Mesenchymal stem cell (in vitro differentiated cells and primary cell): ENCODE results near the gene UVSSA.
A peak's percentile ranks its signal among the peaks of the same experiment; 100 is the strongest.

Experiments used
- DNase-seq: peaks from one replicate; pipeline ENCODE4 v3.0.0-alpha.2; 2013
- H2AFZ ChIP-seq: one replicate; pipeline ENCODE4 v1.6.1; 2013; ENCODE audit warnings: low read depth, mild to moderate bottlenecking, control low read depth, inconsistent platforms, low read length, moderate library complexity
- H2AK5ac ChIP-seq: 2 replicates; pipeline ENCODE4 v1.6.1; 2013; ENCODE audit warnings: low read length, moderate library complexity, mild to moderate bottlenecking, inconsistent platforms; ENCODE audit not compliant: severe bottlenecking
- H2BK120ac ChIP-seq: one replicate; pipeline ENCODE4 v1.6.1; 2013; ENCODE audit warnings: low read depth, mild to moderate bottlenecking, inconsistent platforms, low read length, moderate library complexity
- H2BK12ac ChIP-seq, 2 experiments: one replicate each; pipeline ENCODE4 v1.6.1; 2013; ENCODE audit warnings: inconsistent platforms in 2 of 2, low read length in 2 of 2, mild to moderate bottlenecking in 2 of 2, moderate library complexity in 2 of 2, control low read depth in 1 of 2
- H2BK15ac ChIP-seq: one replicate; pipeline ENCODE4 v1.6.1; 2013; ENCODE audit warnings: mild to moderate bottlenecking, low read depth, inconsistent platforms; ENCODE audit not compliant: poor library complexity, severe bottlenecking
- H2BK5ac ChIP-seq: 2 replicates; pipeline ENCODE4 v1.6.1; 2013; ENCODE audit warnings: low read depth, mild to moderate bottlenecking, low read length, control low read depth, inconsistent platforms; ENCODE audit not compliant: poor library complexity, severe bottlenecking
- H3K14ac ChIP-seq, 2 experiments: one replicate each; pipeline ENCODE4 v1.6.1; 2013; ENCODE audit warnings: inconsistent platforms in 2 of 2, low read length in 2 of 2, control low read depth in 1 of 2, mild to moderate bottlenecking in 1 of 2, moderate library complexity in 1 of 2
- H3K18ac ChIP-seq, 2 experiments: one replicate each; pipeline ENCODE4 v1.6.1; 2013; ENCODE audit warnings: inconsistent platforms in 2 of 2, low read length in 2 of 2, control low read depth in 1 of 2, low read depth in 1 of 2, mild to moderate bottlenecking in 1 of 2
- H3K23ac ChIP-seq, 2 experiments: one replicate each; pipeline ENCODE4 v1.6.1; 2013; ENCODE audit warnings: inconsistent platforms in 2 of 2, low read length in 2 of 2, mild to moderate bottlenecking in 2 of 2, moderate library complexity in 2 of 2, control low read depth in 1 of 2
- H3K27ac ChIP-seq: 2 replicates; pipeline ENCODE4 v1.5.1; 2013; ENCODE audit warnings: mild to moderate bottlenecking, moderate library complexity, low read length, control low read depth, inconsistent platforms; ENCODE audit not compliant: poor library complexity, severe bottlenecking
- H3K27me3 ChIP-seq, 2 experiments: 2 replicates each; pipeline versions ENCODE4 v1.6.1 to v1.7.0; 2013; ENCODE audit warnings: low read length in 2 of 2, mild to moderate bottlenecking in 2 of 2, moderate library complexity in 2 of 2, control low read depth in 1 of 2, inconsistent platforms in 1 of 2; ENCODE audit not compliant: control insufficient read depth in 1 of 2, insufficient read depth in 1 of 2
- H3K36me3 ChIP-seq, 2 experiments: 2 replicates each; pipeline versions ENCODE4 v1.6.1 to v1.7.0; 2013; ENCODE audit warnings: low read length in 2 of 2, control low read depth in 1 of 2, inconsistent platforms in 1 of 2, low read depth in 1 of 2, mild to moderate bottlenecking in 1 of 2; ENCODE audit not compliant: insufficient read depth in 2 of 2, control insufficient read depth in 1 of 2
- H3K4ac ChIP-seq, 2 experiments: one replicate each; pipeline ENCODE4 v1.6.1; 2013; ENCODE audit warnings: inconsistent platforms in 2 of 2, low read length in 2 of 2, mild to moderate bottlenecking in 2 of 2, moderate library complexity in 2 of 2, control low read depth in 1 of 2, low read depth in 1 of 2
- H3K4me1 ChIP-seq: 2 replicates; pipeline ENCODE4 v1.6.1; 2013; ENCODE audit warnings: low read depth, low read length, control low read depth; ENCODE audit not compliant: control insufficient read depth, insufficient read depth
- H3K4me2 ChIP-seq: 2 replicates; pipeline ENCODE4 v1.6.1; 2013; ENCODE audit warnings: low read length, mild to moderate bottlenecking, inconsistent platforms; ENCODE audit not compliant: poor library complexity, severe bottlenecking
- H3K4me3 ChIP-seq, 2 experiments: 2 replicates each; pipeline versions ENCODE4 v1.5.1 to v1.7.0; 2013; ENCODE audit warnings: low read length in 2 of 2, mild to moderate bottlenecking in 2 of 2, control low read depth in 1 of 2, low read depth in 1 of 2; ENCODE audit not compliant: insufficient read depth in 1 of 2
- H3K79me1 ChIP-seq: replicated peaks from 2 replicates; pipeline ENCODE4 v1.6.1; 2013; ENCODE audit warnings: mild to moderate bottlenecking, control low read depth, low read length, inconsistent platforms; ENCODE audit not compliant: poor library complexity, severe bottlenecking
- H3K9ac ChIP-seq: 2 replicates; pipeline ENCODE4 v1.7.0; 2013; ENCODE audit warnings: mild to moderate bottlenecking, low read length, moderate library complexity
- H3K9me3 ChIP-seq: 2 replicates; pipeline ENCODE4 v1.7.0; 2013; ENCODE audit warnings: mild to moderate bottlenecking, low read length; ENCODE audit not compliant: control insufficient read depth
- H4K8ac ChIP-seq: one replicate; pipeline ENCODE4 v1.6.1; 2013; ENCODE audit warnings: inconsistent platforms, mild to moderate bottlenecking, low read length, moderate library complexity
- H4K91ac ChIP-seq: one replicate; pipeline ENCODE4 v1.6.1; 2013; ENCODE audit warnings: mild to moderate bottlenecking, low read length, inconsistent platforms
- WGBS: methylation state at CpG from one replicate; pipeline ENCODE4 v1.1.7; 2013; ENCODE audit warnings: mixed read lengths; 5-methylcytosine and 5-hydroxymethylcytosine counted together

Gene UVSSA

GRCh38 chr4:1399508-1400190, 52.6 kb downstream of the UVSSA start:
- Histone ChIP-seq H2BK5ac (no peak overlapping the region), H3K18ac (no peak overlapping the region), H3K4ac (no peak overlapping the region), H3K4me1 (peaks cover 4% of the 10 kb centered on the region), H2BK12ac (no peak overlapping the region), H3K4me2 (no peak overlapping the region), H4K8ac (no peak overlapping the region), H3K36me3 (peaks cover 0 to 14% of the 10 kb centered on the region in 2 experiments), H3K9me3 (peaks cover 7% of the 10 kb centered on the region), H2BK120ac (no peak overlapping the region), H3K27me3 (peaks cover 36 to 49% of the 10 kb centered on the region in 2 experiments), H3K9ac (no peak overlapping the region), H3K4me3 (peak overlapping the region in 1 of 2 experiments; percentile 14), H3K14ac (no peak overlapping the region), H2AK5ac (no peak overlapping the region), H4K91ac (no peak overlapping the region), H2BK15ac (no peak overlapping the region), H3K79me1 (no peaks in the 10 kb centered on the region), H3K27ac (no peak overlapping the region), H3K23ac (no peak overlapping the region), H2AFZ (no peak overlapping the region)
- WGBS = 73% methylated on average over 14 of the region's 15 CpGs
- no peak for DNase-seq

GRCh38 chr4:1400191-1400805, 53.3 kb downstream of the UVSSA start:
- no peak overlapping the region for H3K14ac ChIP-seq
- no peak overlapping the region for H2BK12ac ChIP-seq
- no peak overlapping the region for H3K4me2 ChIP-seq
- H3K23ac ChIP-seq = no peak overlapping the region
- no peak overlapping the region for H4K8ac ChIP-seq
- H2BK15ac ChIP-seq = no peak overlapping the region
- DNase-seq = no peak
- peaks cover 42 to 56% of the 10 kb centered on the region in 2 experiments for H3K27me3 ChIP-seq
- H3K79me1 ChIP-seq = no peaks in the 10 kb centered on the region
- peaks cover 0 to 7% of the 10 kb centered on the region in 2 experiments for H3K36me3 ChIP-seq
- H3K4me1 ChIP-seq = peaks cover 6% of the 10 kb centered on the region
- no peak overlapping the region for H3K27ac ChIP-seq
- no peak overlapping the region for H3K4ac ChIP-seq
- peaks cover 7% of the 10 kb centered on the region for H3K9me3 ChIP-seq
- H2AK5ac ChIP-seq = no peak overlapping the region
- WGBS = 85% methylated on average over 11 of the region's 11 CpGs
- no peak overlapping the region for H3K9ac ChIP-seq
- H3K18ac ChIP-seq = no peak overlapping the region
- H2AFZ ChIP-seq = no peak overlapping the region
- no peak overlapping the region for H2BK120ac ChIP-seq
- H3K4me3 ChIP-seq = no peak overlapping the region
- no peak overlapping the region for H4K91ac ChIP-seq
- no peak overlapping the region for H2BK5ac ChIP-seq

DNA sequence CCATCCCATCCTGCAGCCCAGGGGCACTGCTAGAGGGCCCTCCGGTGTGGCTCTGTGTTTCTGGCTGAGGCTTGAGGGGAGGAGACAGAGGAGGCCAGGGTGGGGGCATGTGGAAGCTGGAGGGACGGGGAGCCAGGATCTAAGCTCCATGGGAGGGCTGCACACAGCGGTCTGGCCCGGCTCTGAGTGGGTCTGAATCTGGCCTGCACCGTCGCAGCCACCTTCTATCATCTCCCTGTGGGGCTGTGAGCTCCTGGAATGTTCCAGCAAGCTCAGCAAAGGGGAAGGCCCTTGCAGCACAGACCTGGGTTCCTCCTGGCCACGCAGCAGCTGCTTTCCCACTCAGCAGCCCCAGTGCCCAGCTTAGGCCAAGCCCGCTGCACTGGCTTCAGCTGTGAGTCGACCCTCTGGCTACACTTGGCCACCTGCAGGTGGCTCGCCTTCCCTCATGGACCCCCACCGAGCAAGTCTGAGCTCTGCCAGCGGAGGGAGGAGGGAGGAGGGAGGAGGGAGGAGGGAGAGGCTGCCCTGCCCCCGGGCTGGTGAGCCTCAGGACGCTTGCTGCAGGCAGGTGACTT, 53.9 kb downstream of the UVSSA start:
- Histone ChIP-seq H3K18ac (no peak overlapping the region), H4K8ac (no peak overlapping the region), H3K4me2 (no peak overlapping the region), H3K27me3 (peaks cover 48 to 62% of the 10 kb centered on the region in 2 experiments), H3K79me1 (no peaks in the 10 kb centered on the region), H2AK5ac (no peak overlapping the region), H2BK15ac (no peak overlapping the region), H3K14ac (no peak overlapping the region), H3K23ac (no peak overlapping the region), H3K4me3 (no peak overlapping the region), H3K27ac (no peak overlapping the region), H3K9me3 (peaks cover 7% of the 10 kb centered on the region), H3K9ac (no peak overlapping the region), H2AFZ (no peak overlapping the region), H2BK120ac (no peak overlapping the region), H3K4ac (no peak overlapping the region), H4K91ac (no peak overlapping the region), H2BK5ac (no peak overlapping the region), H2BK12ac (no peak overlapping the region), H3K36me3 (peaks cover 0 to 4% of the 10 kb centered on the region in 2 experiments), H3K4me1 (peaks cover 6% of the 10 kb centered on the region)
- 58% methylated on average over 12 of the region's 14 CpGs for WGBS
- no peak for DNase-seq

- Histone ChIP-seq H3K27ac (no peak overlapping the region), H3K18ac (no peak overlapping the region), H2AK5ac (no peak overlapping the region), H3K23ac (no peak overlapping the region), H2AFZ (no peak overlapping the region), H3K4ac (no peak overlapping the region), H3K36me3 (no peaks in the 10 kb centered on the region), H2BK5ac (no peak overlapping the region), H3K4me3 (no peak overlapping the region), H3K9ac (no peak overlapping the region), H2BK15ac (no peak overlapping the region), H3K4me1 (peaks cover 7% of the 10 kb centered on the region), H3K4me2 (no peak overlapping the region), H3K9me3 (peaks cover 4% of the 10 kb centered on the region), H4K8ac (no peak overlapping the region), H3K14ac (no peak overlapping the region), H2BK120ac (no peak overlapping the region), H2BK12ac (no peak overlapping the region), H4K91ac (no peak overlapping the region), H3K79me1 (no peaks in the 10 kb centered on the region), H3K27me3 (peaks cover 48 to 66% of the 10 kb centered on the region in 2 experiments)
- DNase-seq = no peak
- WGBS = 72% methylated on average over 13 of the region's 18 CpGs
Measured at GRCh38 chr4:1401409-1402020, 54.5 kb downstream of the UVSSA start.
